GM19099 (cell line): ENCODE measurements around the gene OR2Z1.

Experiments
- POLR2A ChIP-seq: IDR thresholded peaks from 3 replicates; pipeline ENCODE4 v1.6.1; 2011; ENCODE audit warnings: low read depth; ENCODE audit not compliant: insufficient read length; ENCODE audit errors: extremely low read depth

The OR2Z1 gene

GRCh38 chr19:8697671-8698432 is 23.6 kb upstream of the OR2Z1 start:
- TF ChIP-seq POLR2A = no peak

- TF ChIP-seq POLR2A = no peak
Observed at GRCh38 chr19:8698433-8699063, 22.9 kb upstream of the OR2Z1 start, which contains the start of gene ACTL9. Gene ACTL9, minus strand, starts transcription at chr19:8698795. Its CDS starts 94 bp downstream, at chr19:8698701.

GRCh38 chr19:8699908-8700307 is 21.5 kb upstream of the OR2Z1 start:
- TF ChIP-seq POLR2A = no peak

- no peak for TF ChIP-seq POLR2A
Observed at GRCh38 chr19:8700956-8701355, 20.5 kb upstream of the OR2Z1 start.

GRCh38 chr19:8702350-8702749 is 19.1 kb upstream of the OR2Z1 start:
- no peak for TF ChIP-seq POLR2A

GRCh38 chr19:8703223-8703622 is 18.2 kb upstream of the OR2Z1 start:
- no peak for TF ChIP-seq POLR2A

- TF ChIP-seq POLR2A = no peak
Observed at GRCh38 chr19:8705742-8706141, 15.7 kb upstream of the OR2Z1 start.

GRCh38 chr19:8722032-8722431 is 598 bp downstream of the OR2Z1 start:
- no peak for TF ChIP-seq POLR2A

GRCh38 chr19:8724276-8724675 is 2.8 kb downstream of the OR2Z1 start:
- no peak for TF ChIP-seq POLR2A

- TF ChIP-seq POLR2A = no peak
Observed at GRCh38 chr19:8731428-8732169, 10.2 kb downstream of the OR2Z1 start.

GRCh38 chr19:8738377-8738776 is 16.9 kb downstream of the OR2Z1 start:
- TF ChIP-seq POLR2A = no peak
